Measurements from ENCODE around the gene AP3S2. TPM values are rescaled to one million over a fixed set of nuclear protein-coding genes. Genes with fewer than 3 reads are reported as not detected.
"Not testable (repeated sequence)": the region's sequence is repeated elsewhere in the genome, so short reads cannot be mapped to it uniquely, and the experiment has no call there.

The AP3S2 gene
- total RNA-seq, 1 donor from 2014 or later: 22.7 TPM

GRCh38 chr15:89794627-89795241, 99.1 kb downstream of the AP3S2 start:
- TF ChIP-seq CTCF (conservative IDR thresholded peaks at IDR 0.05; ENCODE audit: low read depth, low read length): no peak

GRCh38 chr15:89792106-89792805, 101.5 kb downstream of the AP3S2 start:
- TF ChIP-seq CTCF (conservative IDR thresholded peaks at IDR 0.05; ENCODE audit: low read depth, low read length): no peak

More at GRCh38 chr15:89794627-89795241, 99.1 kb downstream of the AP3S2 start:
- DNase-seq (ENCODE audit: low read depth): no peak
- no peak overlapping the region for H3K4me3 ChIP-seq (ENCODE audit: low read depth, low read length)

GRCh38 chr15:89790661-89791060, 103.1 kb downstream of the AP3S2 start:
- DNase-seq (ENCODE audit: low read depth): no peak
- no peak for TF ChIP-seq CTCF (conservative IDR thresholded peaks at IDR 0.05; ENCODE audit: low read depth, low read length)
- no peak overlapping the region for H3K4me3 ChIP-seq (ENCODE audit: low read depth, low read length)

More at GRCh38 chr15:89792106-89792805, 101.5 kb downstream of the AP3S2 start:
- H3K4me3 ChIP-seq (ENCODE audit: low read depth, low read length): no peak overlapping the region
- no peak for DNase-seq (ENCODE audit: low read depth)

GRCh38 chr15:89790206-89790605, 103.6 kb downstream of the AP3S2 start:
- H3K4me3 ChIP-seq (ENCODE audit: low read depth, low read length): no peak overlapping the region
- TF ChIP-seq CTCF (conservative IDR thresholded peaks at IDR 0.05; ENCODE audit: low read depth, low read length): no peak
- no peak for DNase-seq (ENCODE audit: low read depth)

- not testable (repeated sequence) for H3K4me3 ChIP-seq (ENCODE audit: low read depth, low read length); DNase-seq (ENCODE audit: low read depth)
Observed at GRCh38 chr15:89788585-89788984, 105.2 kb downstream of the AP3S2 start.

GRCh38 chr15:89787944-89788343, 105.8 kb downstream of the AP3S2 start:
- no peak overlapping the region for H3K4me3 ChIP-seq (ENCODE audit: low read depth, low read length)
- DNase-seq (ENCODE audit: low read depth): no peak
- TF ChIP-seq CTCF (conservative IDR thresholded peaks at IDR 0.05; ENCODE audit: low read depth, low read length): no peak

- no peak for DNase-seq (ENCODE audit: low read depth)
- TF ChIP-seq CTCF (conservative IDR thresholded peaks at IDR 0.05; ENCODE audit: low read depth, low read length): no peak
- H3K4me3 ChIP-seq (ENCODE audit: low read depth, low read length): no peak overlapping the region
Observed at GRCh38 chr15:89785774-89786140, 108.0 kb downstream of the AP3S2 start.

All from epithelial cell of proximal tubule (primary cell).